ENCODE measurements around the gene HNRNPC. TPM values are rescaled to one million over a fixed set of nuclear protein-coding genes. Genes with fewer than 3 reads are reported as not detected.
"Not testable (repeated sequence)": the region's sequence is repeated elsewhere in the genome, so short reads cannot be mapped to it uniquely, and the experiment has no call there.

Gene HNRNPC
- total RNA-seq, 4 donors from 2014 or later, result 380 to 454 (median 419) TPM

DNA sequence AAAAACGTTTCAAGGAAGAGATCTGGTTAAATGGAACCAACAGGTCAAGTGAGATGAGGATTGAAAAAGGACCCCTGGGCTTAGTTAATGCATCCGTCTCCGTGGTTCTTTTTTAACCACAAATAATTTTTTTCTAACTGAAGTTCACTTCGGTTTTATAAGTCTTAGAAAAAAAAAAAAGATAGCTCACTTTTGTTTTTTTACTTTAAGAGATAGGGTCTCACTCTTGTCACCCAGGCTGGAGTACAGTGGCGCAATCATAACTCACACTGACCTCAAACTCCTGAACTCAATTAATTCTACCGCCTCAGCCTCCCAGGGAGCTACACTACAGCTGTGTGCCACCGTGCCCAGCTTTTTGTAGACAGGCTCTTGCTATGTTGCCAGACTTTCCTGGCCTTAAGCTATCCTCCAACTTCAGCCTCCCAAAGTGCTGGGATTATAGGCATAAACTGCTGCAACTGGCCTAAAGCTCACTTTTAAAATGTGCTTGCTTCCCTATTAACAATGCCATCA is 11.8 kb downstream of the HNRNPC start:
- Histone ChIP-seq H3K4me3 (replicated peaks in 1 of 3) (no peak overlapping the region), H3K27me3 (no peaks in the 10 kb centered on the region), H3K9me3 (no peaks in the 10 kb centered on the region), H3K4me1 (peaks cover 24 to 33% of the 10 kb centered on the region in 2 donors), H3K27ac (no peak overlapping the region), H3K36me3 (peaks cover 16 to 20% of the 10 kb centered on the region in 2 donors)
- TF ChIP-seq POLR2A (IDR thresholded peaks at IDR 0.05), result no peak
- TF ChIP-seq, protein P1, sequence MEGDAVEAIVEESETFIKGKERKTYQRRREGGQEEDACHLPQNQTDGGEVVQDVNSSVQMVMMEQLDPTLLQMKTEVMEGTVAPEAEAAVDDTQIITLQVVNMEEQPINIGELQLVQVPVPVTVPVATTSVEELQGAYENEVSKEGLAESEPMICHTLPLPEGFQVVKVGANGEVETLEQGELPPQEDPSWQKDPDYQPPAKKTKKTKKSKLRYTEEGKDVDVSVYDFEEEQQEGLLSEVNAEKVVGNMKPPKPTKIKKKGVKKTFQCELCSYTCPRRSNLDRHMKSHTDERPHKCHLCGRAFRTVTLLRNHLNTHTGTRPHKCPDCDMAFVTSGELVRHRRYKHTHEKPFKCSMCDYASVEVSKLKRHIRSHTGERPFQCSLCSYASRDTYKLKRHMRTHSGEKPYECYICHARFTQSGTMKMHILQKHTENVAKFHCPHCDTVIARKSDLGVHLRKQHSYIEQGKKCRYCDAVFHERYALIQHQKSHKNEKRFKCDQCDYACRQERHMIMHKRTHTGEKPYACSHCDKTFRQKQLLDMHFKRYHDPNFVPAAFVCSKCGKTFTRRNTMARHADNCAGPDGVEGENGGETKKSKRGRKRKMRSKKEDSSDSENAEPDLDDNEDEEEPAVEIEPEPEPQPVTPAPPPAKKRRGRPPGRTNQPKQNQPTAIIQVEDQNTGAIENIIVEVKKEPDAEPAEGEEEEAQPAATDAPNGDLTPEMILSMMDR (IDR thresholded peaks at IDR 0.05), result no peak
- intact Hi-C loops (cut with DNase I), result no loop called here
- 44 to 57% methylated on average over 7 of the region's 7 CpGs for WGBS, 2 donors
- DNase-seq, result no peak

DNA sequence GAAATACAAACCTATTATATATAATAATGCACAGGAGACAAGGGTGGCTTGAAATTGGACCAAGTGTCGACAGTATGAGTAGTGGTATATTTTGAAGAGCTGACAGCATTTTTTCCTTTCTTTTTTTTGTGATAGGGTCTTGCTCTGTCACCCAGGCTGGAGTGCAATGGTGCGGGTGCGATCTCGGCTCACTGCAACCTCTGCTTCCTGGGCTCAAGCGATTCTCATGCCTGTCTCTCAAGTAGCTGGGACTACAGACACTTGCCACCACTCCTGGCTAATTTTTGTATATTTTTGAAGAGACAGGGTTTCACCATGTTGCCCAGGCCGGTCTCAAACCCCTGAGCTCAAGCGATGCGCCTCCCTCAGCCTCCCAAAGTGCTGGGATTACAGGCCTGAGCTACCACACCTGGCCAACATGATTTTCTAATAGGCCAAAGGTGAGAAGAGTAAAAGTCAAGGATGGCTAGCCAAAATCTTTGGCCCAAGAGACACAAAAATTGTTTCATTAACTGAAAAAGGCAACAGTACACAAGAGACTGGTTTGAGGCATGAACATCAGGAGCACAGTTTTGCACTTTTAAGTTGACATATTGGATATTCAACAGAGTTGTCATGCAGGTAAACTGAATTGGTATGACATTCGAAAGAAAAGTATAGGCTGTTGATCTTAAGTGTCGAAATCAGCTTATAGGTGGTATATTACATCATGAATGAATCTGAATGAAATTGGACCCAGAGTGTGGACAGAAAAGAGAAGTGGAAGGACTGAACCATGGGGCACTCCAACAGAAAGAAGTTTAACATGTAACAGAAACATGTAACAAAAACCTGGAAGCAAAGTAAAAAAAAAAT is 12.5 kb downstream of the HNRNPC start:
- Histone ChIP-seq H3K27ac (no peak overlapping the region), H3K9me3 (no peaks in the 10 kb centered on the region), H3K27me3 (no peaks in the 10 kb centered on the region), H3K36me3 (peaks cover 9 to 18% of the 10 kb centered on the region in 2 donors), H3K4me3 (replicated peaks in 1 of 3) (no peak overlapping the region), H3K4me1 (peaks cover 17 to 29% of the 10 kb centered on the region in 2 donors)
- whole genome bisulfite sequencing, 2 donors, result 88 to 92% methylated on average over 10 of the region's 10 CpGs
- intact Hi-C loops (cut with DNase I), result no loop called here
- no peak for DNase-seq
- TF ChIP-seq, protein P1 (IDR thresholded peaks at IDR 0.05), result no peak
- TF ChIP-seq POLR2A (IDR thresholded peaks at IDR 0.05), result no peak

DNA sequence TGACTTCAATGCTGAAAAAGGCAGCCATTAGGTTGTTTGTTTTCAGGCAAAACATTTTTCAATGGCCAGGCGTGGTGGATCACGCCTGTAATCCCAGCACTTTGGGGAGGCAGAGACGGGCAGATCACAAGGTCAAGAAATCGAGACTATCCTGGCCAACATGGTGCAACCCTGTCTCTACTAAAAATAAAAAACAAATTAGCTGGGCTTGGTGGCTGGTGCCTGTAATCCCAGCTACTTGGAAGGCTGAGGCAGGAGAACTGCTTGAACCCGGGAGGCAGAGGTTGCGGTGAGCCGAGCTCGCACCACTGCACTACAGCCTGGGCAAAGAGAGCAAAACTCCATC is 13.2 kb downstream of the HNRNPC start:
- WGBS, 2 donors, result 90 to 98% methylated on average over 8 of the region's 8 CpGs
- intact Hi-C loops (cut with DNase I); H3K4me3 ChIP-seq (replicated peaks in 1 of 3); H3K27me3 ChIP-seq; H3K9me3 ChIP-seq; DNase-seq: not testable (repeated sequence)
- Histone ChIP-seq H3K36me3 (peaks cover 7 to 18% of the 10 kb centered on the region in 2 donors), H3K4me1 (peaks cover 15 to 25% of the 10 kb centered on the region in 2 donors), H3K27ac (peak overlapping the region in 1 of 3 donors; percentile 7)

DNA sequence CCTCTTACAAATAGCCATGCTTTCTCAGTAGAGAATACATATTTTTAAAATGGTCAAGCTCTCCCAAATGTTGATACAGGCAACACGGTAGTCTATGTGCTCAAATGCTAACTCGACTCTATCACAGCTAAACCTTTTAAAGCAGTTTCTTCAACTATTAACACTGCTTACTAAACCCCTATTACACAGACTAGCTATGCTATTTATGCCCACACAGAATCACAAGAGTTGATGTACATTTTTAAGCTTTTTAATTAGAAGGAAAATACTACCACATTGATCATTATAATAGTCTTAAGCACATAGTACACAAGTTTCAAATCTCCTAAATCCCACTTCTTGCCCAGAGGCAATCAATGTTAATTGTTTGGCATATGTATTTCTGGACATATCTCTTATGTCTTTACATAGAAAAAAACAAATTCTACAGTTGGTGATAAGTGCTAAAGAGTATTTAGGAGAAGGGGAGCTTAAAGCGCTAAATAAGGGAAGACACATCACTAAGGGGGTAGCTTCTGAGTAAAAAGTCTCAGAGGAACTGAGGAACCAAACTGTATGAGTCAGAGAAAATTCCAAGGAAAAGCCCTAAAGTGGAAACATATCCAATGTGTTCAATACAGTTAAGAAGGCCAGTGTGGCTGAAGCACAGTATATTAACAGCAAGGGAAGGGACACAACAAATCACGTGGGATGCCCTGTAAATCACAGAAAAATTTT is 13.7 kb downstream of the HNRNPC start:
- H3K4me1 ChIP-seq, result peaks cover 15 to 25% of the 10 kb centered on the region in 2 donors
- H3K27me3 ChIP-seq, result no peaks in the 10 kb centered on the region

DNA sequence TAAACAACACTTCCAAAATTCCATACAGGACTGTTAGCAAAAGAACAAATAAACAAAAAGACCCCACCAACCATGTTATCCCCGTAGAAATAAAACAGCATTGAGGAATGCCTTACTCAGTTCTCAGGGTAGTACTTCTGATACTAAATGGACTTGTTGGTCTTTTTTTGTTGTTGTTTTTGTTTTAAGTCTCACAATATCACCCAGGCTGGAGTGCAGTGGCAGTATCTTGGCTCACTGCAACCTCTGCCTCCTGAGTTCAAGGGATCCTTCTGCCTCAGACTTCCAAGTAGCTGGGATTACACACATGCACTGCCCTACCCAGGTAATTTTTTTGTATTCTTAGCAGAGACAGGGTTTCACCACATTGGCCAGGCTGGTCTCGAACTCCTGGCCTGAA is 17.1 kb downstream of the HNRNPC start:
- DNase-seq, result no peak
- Histone ChIP-seq H3K4me3 (replicated peaks in 1 of 3) (no peak overlapping the region), H3K9me3 (no peaks in the 10 kb centered on the region), H3K27me3 (no peaks in the 10 kb centered on the region), H3K4me1 (peaks cover 15 to 21% of the 10 kb centered on the region in 2 donors), H3K27ac (no peak overlapping the region), H3K36me3 (peaks cover 14 to 21% of the 10 kb centered on the region in 2 donors)
- TF ChIP-seq, protein P1 (IDR thresholded peaks at IDR 0.05), result no peak
- TF ChIP-seq POLR2A (IDR thresholded peaks at IDR 0.05), result no peak
- WGBS, 2 donors, result 91 to 92% methylated on average over 2 of the region's 2 CpGs
- intact Hi-C loops (cut with DNase I), result no loop called here

More for the DNA sequence above, 13.7 kb downstream of the HNRNPC start:
- Histone ChIP-seq H3K9me3 (no peaks in the 10 kb centered on the region), H3K27ac (peak overlapping the region in 1 of 3 donors; percentile 7), H3K36me3 (peaks cover 9 to 20% of the 10 kb centered on the region in 2 donors), H3K4me3 (replicated peaks in 1 of 3) (no peak overlapping the region)
- intact Hi-C loops (cut with DNase I), result no loop called here
- 50% methylated on average over 4 of the region's 4 CpGs for WGBS, 2 donors
- TF ChIP-seq, protein P1 (IDR thresholded peaks at IDR 0.05), result no peak
- no peak for TF ChIP-seq POLR2A (IDR thresholded peaks at IDR 0.05)
- DNase-seq, result no peak

Measured in thyroid gland (tissue), 4 donors.